ENCODE measurements around the gene SH3BP1. TPM values are rescaled to one million over a fixed set of nuclear protein-coding genes. Genes with fewer than 3 reads are reported as not detected.

The SH3BP1 gene
- total RNA-seq, 1 donor from 2014 or later, result 6.9 TPM

- Mint-ChIP-seq H3K27me3 (ENCODE audit: unreplicated experiment) (no peaks in the 10 kb centered on the region), H3K27ac (ENCODE audit: unreplicated experiment) (no peak overlapping the region), H3K9me3 (ENCODE audit: unreplicated experiment) (no peaks in the 10 kb centered on the region), H3K36me3 (ENCODE audit: unreplicated experiment) (peaks cover 4% of the 10 kb centered on the region), H3K4me1 (ENCODE audit: unreplicated experiment) (peaks cover 35% of the 10 kb centered on the region), H3K4me3 (ENCODE audit: unreplicated experiment) (no peak overlapping the region)
- no peak for TF ChIP-seq CTCF (IDR thresholded peaks at IDR 0.05)
- DNase-seq (ENCODE audit: extremely low spot score, unreplicated experiment), result no peak
Observed at GRCh38 chr22:37664249-37665101, 25.0 kb downstream of the SH3BP1 start.

GRCh38 chr22:37665487-37665886 is 26.0 kb downstream of the SH3BP1 start:
- peaks cover 28% of the 10 kb centered on the region for H3K4me1 Mint-ChIP-seq (ENCODE audit: unreplicated experiment)
- no peak overlapping the region for H3K27ac Mint-ChIP-seq (ENCODE audit: unreplicated experiment)
- DNase-seq (ENCODE audit: extremely low spot score, unreplicated experiment), result no peak
- H3K36me3 Mint-ChIP-seq (ENCODE audit: unreplicated experiment), result peaks cover 4% of the 10 kb centered on the region
- no peak overlapping the region for H3K4me3 Mint-ChIP-seq (ENCODE audit: unreplicated experiment)
- no peaks in the 10 kb centered on the region for H3K27me3 Mint-ChIP-seq (ENCODE audit: unreplicated experiment)
- H3K9me3 Mint-ChIP-seq (ENCODE audit: unreplicated experiment), result no peaks in the 10 kb centered on the region
- no peak for TF ChIP-seq CTCF (IDR thresholded peaks at IDR 0.05)

- TF ChIP-seq CTCF (IDR thresholded peaks at IDR 0.05), result no peak
- H3K4me1 Mint-ChIP-seq (ENCODE audit: unreplicated experiment), result peaks cover 17% of the 10 kb centered on the region
- peaks cover 4% of the 10 kb centered on the region for H3K36me3 Mint-ChIP-seq (ENCODE audit: unreplicated experiment)
- no peak overlapping the region for H3K27ac Mint-ChIP-seq (ENCODE audit: unreplicated experiment)
- no peak for DNase-seq (ENCODE audit: extremely low spot score, unreplicated experiment)
- no peaks in the 10 kb centered on the region for H3K9me3 Mint-ChIP-seq (ENCODE audit: unreplicated experiment)
- H3K4me3 Mint-ChIP-seq (ENCODE audit: unreplicated experiment), result no peak overlapping the region
- no peaks in the 10 kb centered on the region for H3K27me3 Mint-ChIP-seq (ENCODE audit: unreplicated experiment)
Observed at GRCh38 chr22:37669586-37669985, 30.1 kb downstream of the SH3BP1 start.

- H3K36me3 Mint-ChIP-seq (ENCODE audit: unreplicated experiment), result peaks cover 1% of the 10 kb centered on the region
- peaks cover 33% of the 10 kb centered on the region for H3K4me1 Mint-ChIP-seq (ENCODE audit: unreplicated experiment)
- DNase-seq (ENCODE audit: extremely low spot score, unreplicated experiment), result no peak
- no peaks in the 10 kb centered on the region for H3K9me3 Mint-ChIP-seq (ENCODE audit: unreplicated experiment)
- no peak overlapping the region for H3K4me3 Mint-ChIP-seq (ENCODE audit: unreplicated experiment)
- TF ChIP-seq CTCF (IDR thresholded peaks at IDR 0.05), result no peak
- no peaks in the 10 kb centered on the region for H3K27me3 Mint-ChIP-seq (ENCODE audit: unreplicated experiment)
- no peak overlapping the region for H3K27ac Mint-ChIP-seq (ENCODE audit: unreplicated experiment)
Observed at GRCh38 chr22:37672206-37672919, 32.9 kb downstream of the SH3BP1 start.

GRCh38 chr22:37672920-37673455 is 33.5 kb downstream of the SH3BP1 start:
- Mint-ChIP-seq H3K27me3 (ENCODE audit: unreplicated experiment) (no peaks in the 10 kb centered on the region), H3K4me3 (ENCODE audit: unreplicated experiment) (no peak overlapping the region), H3K27ac (ENCODE audit: unreplicated experiment) (no peak overlapping the region), H3K36me3 (ENCODE audit: unreplicated experiment) (peaks cover 4% of the 10 kb centered on the region), H3K9me3 (ENCODE audit: unreplicated experiment) (no peaks in the 10 kb centered on the region), H3K4me1 (ENCODE audit: unreplicated experiment) (peaks cover 34% of the 10 kb centered on the region)
- TF ChIP-seq CTCF (IDR thresholded peaks at IDR 0.05), result no peak
- no peak for DNase-seq (ENCODE audit: extremely low spot score, unreplicated experiment)

Data from osteocyte (in vitro differentiated cells).